GM12878 (cell line): ENCODE data around the gene BCL11A. TPM values are rescaled to one million over a fixed set of nuclear protein-coding genes. Genes with fewer than 3 reads are reported as not detected.

Source experiments
- ATAC-seq: fragments of 200-7000 bp; cut with Tn5 transposase; 3 replicates; pipeline ENCODE4 v1.9.1; 2020; ENCODE audit warnings: mild to moderate bottlenecking, moderate library complexity
- BruUV-seq: library from RNA; stranded (reverse); fragments of 400-500 nt; replicated peaks from 2 replicates; lab custom pipeline; 2021; lab: Mats Ljungman, UMichigan
- CTCF ChIA-PET: fragments of 300-600 bp; sonication (Branson Sonifier 250); formaldehyde crosslinking; extraction: SDS; loops from one replicate; lab custom pipeline; 2021; ENCODE audit warnings: inconsistent platforms; lab: Yijun Ruan, JAX
- POLR2A ChIA-PET: fragments of 350-600 bp; formaldehyde crosslinking; extraction: SDS; loops from one replicate; lab custom pipeline; 2021; ENCODE audit warnings: inconsistent platforms; lab: Charles Lee
- RAD21 ChIA-PET: fragments of 300-600 bp; sonication (Branson Sonifier 250); formaldehyde crosslinking; loops from one replicate; lab custom pipeline; 2023; ENCODE audit warnings: antibody characterized with exemption; ENCODE audit not compliant: unreplicated experiment; lab: Charles Lee
- SMC1A ChIA-PET: fragments of 300-600 bp; sonication (Branson Sonifier 250); formaldehyde crosslinking; loops from one replicate; lab custom pipeline; 2023; ENCODE audit not compliant: unreplicated experiment, uncharacterized antibody; lab: Charles Lee
- DNase-seq: peaks from one replicate; pipeline ENCODE4 v3.0.0-alpha.2; 2011; ENCODE audit warnings: low read depth, low spot score
- FAIRE-seq: peaks from 3 replicates; lab custom pipeline; 2011; peaks lifted over from hg19 to GRCh38; lab: Jason Lieb, UNC
- H2AFZ ChIP-seq: 2 replicates; pipeline ENCODE4 v1.6.0; 2011; ENCODE audit warnings: low read depth, low read length, control low read depth; ENCODE audit not compliant: control insufficient read depth
- H3K27ac ChIP-seq: 2 replicates; pipeline ENCODE4 v1.5.1; 2011; ENCODE audit warnings: control low read depth; ENCODE audit not compliant: control insufficient read depth, insufficient read depth
- H3K27me3 ChIP-seq, 2 experiments: replicated peaks in 1 of 2; 2 replicates each; pipeline versions ENCODE4 v1.6.0 to v1.6.1; 2011; ENCODE audit warnings: low read length in 1 of 2; ENCODE audit not compliant: control insufficient read depth in 2 of 2, insufficient read depth in 2 of 2
- H3K36me3 ChIP-seq, 2 experiments: 2 replicates each; pipeline ENCODE4 v1.5.1; 2011; ENCODE audit warnings: low read length in 1 of 2; ENCODE audit not compliant: control insufficient read depth in 2 of 2, insufficient read depth in 2 of 2
- H3K4me1 ChIP-seq: 2 replicates; pipeline ENCODE4 v1.6.1; 2011; ENCODE audit warnings: mild to moderate bottlenecking, low read length, moderate library complexity, mixed read lengths; ENCODE audit not compliant: control insufficient read depth, insufficient read depth
- H3K4me2 ChIP-seq: 2 replicates; pipeline ENCODE4 v1.6.0; 2011; ENCODE audit warnings: control low read depth; ENCODE audit not compliant: control insufficient read depth, insufficient read depth
- H3K4me3 ChIP-seq: fragments of 200-600 bp; sonication (generic); 2 replicates; pipeline ENCODE4 v1.5.1; 2016
- H3K79me2 ChIP-seq: 2 replicates; pipeline ENCODE4 v1.6.0; 2011; ENCODE audit warnings: low read length; ENCODE audit not compliant: control insufficient read depth, insufficient read depth
- H3K9ac ChIP-seq: 2 replicates; pipeline ENCODE4 v1.8.0; 2011; ENCODE audit warnings: low read length, control low read depth, mixed read lengths; ENCODE audit not compliant: control insufficient read depth, insufficient read depth
- H3K9me3 ChIP-seq: replicated peaks from 3 replicates; pipeline ENCODE4 v1.5.1; 2011; ENCODE audit warnings: mild to moderate bottlenecking, low read length; ENCODE audit not compliant: control insufficient read depth, insufficient read depth
- H4K20me1 ChIP-seq: 2 replicates; pipeline ENCODE4 v1.6.0; 2011; ENCODE audit not compliant: control insufficient read depth, insufficient read depth
- FOXK2 ChIP-seq: fragments of 450-650 bp; IDR thresholded peaks from 2 replicates; pipeline ENCODE4 v1.6.1; 2017; ENCODE audit warnings: mild to moderate bottlenecking, moderate library complexity
- GABPA ChIP-seq: IDR thresholded peaks from 2 replicates; pipeline ENCODE4 v1.6.1; 2014; ENCODE audit warnings: antibody characterized with exemption, low read depth, mild to moderate bottlenecking, inconsistent platforms
- HDAC6 ChIP-seq: fragments of 200-600 bp; sonication (generic); IDR thresholded peaks from one replicate; pipeline ENCODE4 v1.8.0; 2017; ENCODE audit warnings: antibody characterized with exemption; ENCODE audit not compliant: unreplicated experiment
- JUNB ChIP-seq: IDR thresholded peaks from 2 replicates; pipeline ENCODE4 v1.6.1; 2016; ENCODE audit warnings: antibody characterized with exemption, mild to moderate bottlenecking
- MEF2A ChIP-seq: IDR thresholded peaks from 2 replicates; pipeline ENCODE4 v1.6.1; 2011; ENCODE audit warnings: low read depth, mild to moderate bottlenecking, low read length, moderate library complexity; ENCODE audit not compliant: insufficient read depth
- NR2C1 ChIP-seq: fragments of 450-650 bp; IDR thresholded peaks from 2 replicates; pipeline ENCODE4 v1.6.1; 2017; ENCODE audit warnings: antibody characterized with exemption, mild to moderate bottlenecking, moderate library complexity
- PML ChIP-seq: IDR thresholded peaks from 2 replicates; pipeline ENCODE4 v1.6.1; 2012; ENCODE audit warnings: low read length, inconsistent platforms
- POU2F2 ChIP-seq: IDR thresholded peaks from 3 replicates; pipeline ENCODE4 v1.6.1; 2011; ENCODE audit warnings: low read depth, mild to moderate bottlenecking, low read length, borderline replicate concordance
- STAT1 ChIP-seq: fragments of 450-650 bp; conservative IDR thresholded peaks from 2 replicates; pipeline ENCODE4 v1.6.1; 2014; ENCODE audit warnings: antibody characterized with exemption, mild to moderate bottlenecking
- WRNIP1 ChIP-seq: IDR thresholded peaks from 2 replicates; pipeline ENCODE4 v1.6.1; 2011; ENCODE audit warnings: low read depth, low read length, improper control_type of control experiment, borderline replicate concordance
- WGBS: methylation state at CpG from one replicate; pipeline ENCODE4 v1.1.6; 2016; ENCODE audit warnings: low lambda C conversion rate; ENCODE audit not compliant: insufficient replicate concordance, insufficient coverage; ENCODE audit errors: missing lambda C conversion rate; 5-methylcytosine and 5-hydroxymethylcytosine counted together
- in situ Hi-C: fragments of 300-500 bp; cut with MboI; formaldehyde crosslinking; loops from 9 replicates; pipeline ENCODE4 v1.14.3; 2018; ENCODE audit warnings: mixed read lengths
- intact Hi-C: fragments of 100-400 bp; cut with micrococcal nuclease; formaldehyde crosslinking; loops from one replicate; pipeline ENCODE4 v1.14.2; 2022; ENCODE audit not compliant: unreplicated experiment
- polyA plus RNA-seq, 11 experiments: library from polyadenylated mRNA; depleted of rRNA in 4 of 11; unstranded in 6 of 11; stranded (reverse) in 5 of 11; fragments of >200 nt; fragmentation: Nextera tagmentation in 4 of 11; fragmentation: Illumina TruSeq in 1 of 11; extraction: Ambion mirVana in 4 of 11; extraction: Trizol in 1 of 11; gene quantifications; 1 replicate in 1 of 11; 2 replicates in 10 of 11; pipeline versions ENCODE4 v1.2.1 to v1.2.3, GENCODE V29; 2011 to 2016; ENCODE audit warnings: inconsistent platforms in 2 of 11, missing spikeins in 2 of 11, low read depth in 1 of 11
- total RNA-seq, 4 experiments: library from RNA; depleted of rRNA in 3 of 4; stranded (reverse); fragments of >200 nt in 3 of 4; fragmentation: Illumina TruSeq in 1 of 4; extraction: Trizol in 1 of 4; gene quantifications; 2 replicates each; pipeline versions ENCODE4 v1.2.1 to v1.2.3, GENCODE V29; 2013 to 2021
- TF ChIP-seq, protein P1 (sequence below): fragments of 450-650 bp; IDR thresholded peaks from 2 replicates; pipeline ENCODE4 v1.6.1; 2017; ENCODE audit warnings: mild to moderate bottlenecking, low read depth, inconsistent platforms; ENCODE audit not compliant: poor library complexity, severe bottlenecking
- TF ChIP-seq, protein P2 (sequence below): IDR thresholded peaks from 2 replicates; pipeline ENCODE4 v1.6.1; 2012; ENCODE audit warnings: low read depth, low read length, improper control_type of control experiment
- TF ChIP-seq, protein P3 (sequence below): IDR thresholded peaks from 2 replicates; pipeline ENCODE4 v1.6.1; 2011; ENCODE audit warnings: mild to moderate bottlenecking, low read depth, low read length, moderate library complexity; ENCODE audit not compliant: insufficient replicate concordance

BCL11A gene
- total and polyA plus RNA-seq, 10 of the 15 experiments (the other 5 are each of a cell fraction or from before 2014, with no cell fraction given) = 7.5 to 26.6 (median 11.1) TPM; not detected in 1

DNA sequence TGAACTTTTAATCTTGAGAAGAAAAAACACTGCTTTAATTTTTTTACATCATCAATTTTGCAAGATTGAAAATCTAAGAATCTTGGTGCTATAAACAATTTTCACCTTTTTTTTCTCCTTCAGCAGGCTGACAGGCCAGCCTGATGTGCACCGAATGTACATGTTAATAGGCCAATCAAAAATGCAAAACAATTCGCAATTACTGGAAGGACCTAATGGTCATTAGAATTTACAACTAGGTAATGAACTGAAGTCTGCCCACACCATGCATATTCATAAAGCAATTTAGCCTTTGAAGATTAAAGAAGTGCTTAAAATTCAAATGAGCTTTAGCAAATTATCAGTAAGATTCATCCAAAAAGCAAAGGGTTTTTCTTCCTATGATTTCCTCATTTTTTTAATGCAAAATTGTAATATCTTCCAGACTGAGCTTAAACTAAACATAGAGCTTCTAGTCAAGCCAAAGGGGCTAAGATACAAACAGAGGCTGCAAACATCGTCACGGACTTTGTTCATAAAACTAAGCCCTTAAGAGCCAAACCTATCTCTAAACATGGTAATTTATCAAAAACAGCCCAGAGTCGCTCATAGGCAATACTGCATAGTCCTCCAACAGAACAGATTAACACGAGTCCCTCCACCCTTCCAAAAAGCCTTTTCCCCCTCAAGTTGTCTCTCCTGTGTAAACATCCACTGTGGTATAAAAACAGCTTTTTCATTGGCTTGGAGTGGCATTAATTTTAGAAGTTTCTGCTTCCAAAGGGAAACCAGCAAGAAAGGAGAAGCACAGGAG lies 18.4 kb downstream of the BCL11A start:
- Histone ChIP-seq H3K27ac (peak overlapping the region; percentile 49), H3K79me2 (peaks cover 92% of the 10 kb centered on the region), H3K4me3 (peak overlapping the region; percentile 45), H3K9ac (0 out of 2 replicates have a peak overlapping the region, but pooled peaks have one; percentile 10), H3K36me3 (no peaks in the 10 kb centered on the region), H2AFZ (no peak overlapping the region), H3K4me1 (peaks cover 17% of the 10 kb centered on the region), H3K27me3 (peaks cover 0 to 3% of the 10 kb centered on the region in 2 experiments; a peak in 2 of 4 replicates), H4K20me1 (no peaks in the 10 kb centered on the region), H3K4me2 (peak overlapping the region; percentile 61), H3K9me3 (no peaks in the 10 kb centered on the region)
- DNase-seq (no peak), FAIRE-seq (no peak), ATAC-seq (no peak; the same call in 2 of the 3 replicates)
- CTCF ChIA-PET = interaction anchor here (0.6 to 1.6 kb wide), 2 partner anchors 15 to 26 kb away, joined by 4 to 5 read pairs; no protein-coding TSS in a partner anchor
- TF ChIP-seq POU2F2 (no peak), STAT1 (no peak), JUNB (no peak), HDAC6 (no peak), PML (no peak), NR2C1 (no peak), MEF2A (no peak), GABPA (no peak), FOXK2 (no peak), WRNIP1 (no peak)
- TF ChIP-seq, protein P1, sequence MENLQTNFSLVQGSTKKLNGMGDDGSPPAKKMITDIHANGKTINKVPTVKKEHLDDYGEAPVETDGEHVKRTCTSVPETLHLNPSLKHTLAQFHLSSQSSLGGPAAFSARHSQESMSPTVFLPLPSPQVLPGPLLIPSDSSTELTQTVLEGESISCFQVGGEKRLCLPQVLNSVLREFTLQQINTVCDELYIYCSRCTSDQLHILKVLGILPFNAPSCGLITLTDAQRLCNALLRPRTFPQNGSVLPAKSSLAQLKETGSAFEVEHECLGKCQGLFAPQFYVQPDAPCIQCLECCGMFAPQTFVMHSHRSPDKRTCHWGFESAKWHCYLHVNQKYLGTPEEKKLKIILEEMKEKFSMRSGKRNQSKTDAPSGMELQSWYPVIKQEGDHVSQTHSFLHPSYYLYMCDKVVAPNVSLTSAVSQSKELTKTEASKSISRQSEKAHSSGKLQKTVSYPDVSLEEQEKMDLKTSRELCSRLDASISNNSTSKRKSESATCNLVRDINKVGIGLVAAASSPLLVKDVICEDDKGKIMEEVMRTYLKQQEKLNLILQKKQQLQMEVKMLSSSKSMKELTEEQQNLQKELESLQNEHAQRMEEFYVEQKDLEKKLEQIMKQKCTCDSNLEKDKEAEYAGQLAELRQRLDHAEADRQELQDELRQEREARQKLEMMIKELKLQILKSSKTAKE = no peak
- TF ChIP-seq, protein P2, sequence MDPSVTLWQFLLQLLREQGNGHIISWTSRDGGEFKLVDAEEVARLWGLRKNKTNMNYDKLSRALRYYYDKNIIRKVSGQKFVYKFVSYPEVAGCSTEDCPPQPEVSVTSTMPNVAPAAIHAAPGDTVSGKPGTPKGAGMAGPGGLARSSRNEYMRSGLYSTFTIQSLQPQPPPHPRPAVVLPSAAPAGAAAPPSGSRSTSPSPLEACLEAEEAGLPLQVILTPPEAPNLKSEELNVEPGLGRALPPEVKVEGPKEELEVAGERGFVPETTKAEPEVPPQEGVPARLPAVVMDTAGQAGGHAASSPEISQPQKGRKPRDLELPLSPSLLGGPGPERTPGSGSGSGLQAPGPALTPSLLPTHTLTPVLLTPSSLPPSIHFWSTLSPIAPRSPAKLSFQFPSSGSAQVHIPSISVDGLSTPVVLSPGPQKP = no peak
- TF ChIP-seq, protein P3, sequence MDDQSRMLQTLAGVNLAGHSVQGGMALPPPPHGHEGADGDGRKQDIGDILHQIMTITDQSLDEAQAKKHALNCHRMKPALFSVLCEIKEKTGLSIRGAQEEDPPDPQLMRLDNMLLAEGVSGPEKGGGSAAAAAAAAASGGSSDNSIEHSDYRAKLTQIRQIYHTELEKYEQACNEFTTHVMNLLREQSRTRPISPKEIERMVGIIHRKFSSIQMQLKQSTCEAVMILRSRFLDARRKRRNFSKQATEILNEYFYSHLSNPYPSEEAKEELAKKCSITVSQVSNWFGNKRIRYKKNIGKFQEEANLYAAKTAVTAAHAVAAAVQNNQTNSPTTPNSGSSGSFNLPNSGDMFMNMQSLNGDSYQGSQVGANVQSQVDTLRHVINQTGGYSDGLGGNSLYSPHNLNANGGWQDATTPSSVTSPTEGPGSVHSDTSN = no peak
- 81% methylated on average over 6 of the region's 6 CpGs for WGBS
- SMC1A ChIA-PET = interaction anchor here (0.8 to 1.8 kb wide), 5 partner anchors 13 to 222 kb away, joined by 3 to 10 read pairs (median 4); no protein-coding TSS in a partner anchor
- in situ Hi-C loops (no loop called here), intact Hi-C loops (no loop called here)
- POLR2A ChIA-PET = no interaction called here
- RAD21 ChIA-PET = no interaction called here
- BruUV-seq = no TSS peak
